ACHN (cell line): ENCODE results near the gene ALDH9A1.
"Not testable (repeated sequence)": the region's sequence is repeated elsewhere in the genome, so short reads cannot be mapped to it uniquely, and the experiment has no call there.

ENCODE experiments used
- DNase-seq: peaks from one replicate; pipeline ENCODE4 v3.0.0-alpha.2; 2015
- in situ Hi-C: cut with HindIII; loops from 2 replicates; pipeline ENCODE4 v1.10.0; 2017; ENCODE audit warnings: low sequenced_read_pairs, low pct_ligation_motif_present, low pct_unique_long_range_greater_than_20kb

The ALDH9A1 gene

DNA sequence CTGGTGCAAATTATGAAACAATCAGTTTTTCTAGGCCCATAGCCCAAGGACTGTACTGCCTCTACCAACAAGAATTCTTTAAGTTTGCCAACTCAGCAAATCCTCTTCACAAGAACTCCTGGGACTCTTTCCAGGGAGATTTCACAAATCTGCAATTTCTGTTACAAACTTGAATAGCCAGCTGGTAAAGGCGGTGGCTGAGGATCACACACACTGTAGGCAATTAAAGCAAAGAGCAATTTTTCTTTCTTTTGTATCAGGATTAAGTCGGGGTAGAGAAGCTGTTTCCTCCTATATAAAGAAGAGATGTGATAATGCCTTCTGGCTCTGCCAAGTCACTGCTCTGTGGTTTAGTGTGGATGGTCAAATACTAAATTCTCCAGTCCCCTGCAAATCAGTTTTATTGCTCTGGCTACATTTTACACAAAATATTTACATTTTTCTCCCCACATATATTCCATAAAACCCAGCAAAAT lies 1.7 kb downstream of the ALDH9A1 start:
- DNase-seq = peak; percentile 27
- in situ Hi-C loops = no loop called here

DNA sequence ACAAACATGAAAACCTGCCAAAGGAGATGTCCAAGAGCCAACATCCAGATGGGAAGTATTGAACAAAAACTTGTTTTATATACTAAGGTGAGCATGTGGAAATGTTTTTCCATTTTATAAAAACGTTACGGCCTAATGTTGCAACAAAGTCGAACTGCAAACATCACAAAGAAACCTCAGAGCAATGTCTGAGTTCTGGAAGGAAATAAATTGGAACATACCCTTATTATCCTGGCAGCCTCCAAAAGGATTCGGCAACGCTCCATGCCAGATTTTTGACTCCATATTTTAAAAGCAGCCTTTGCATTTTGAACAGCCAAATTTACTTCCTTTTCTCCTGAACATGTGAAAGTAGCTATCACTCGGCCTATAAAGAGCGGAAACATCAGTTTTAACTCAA lies 3.3 kb downstream of the ALDH9A1 start:
- DNase-seq = no peak
- in situ Hi-C loops = no loop called here

DNA sequence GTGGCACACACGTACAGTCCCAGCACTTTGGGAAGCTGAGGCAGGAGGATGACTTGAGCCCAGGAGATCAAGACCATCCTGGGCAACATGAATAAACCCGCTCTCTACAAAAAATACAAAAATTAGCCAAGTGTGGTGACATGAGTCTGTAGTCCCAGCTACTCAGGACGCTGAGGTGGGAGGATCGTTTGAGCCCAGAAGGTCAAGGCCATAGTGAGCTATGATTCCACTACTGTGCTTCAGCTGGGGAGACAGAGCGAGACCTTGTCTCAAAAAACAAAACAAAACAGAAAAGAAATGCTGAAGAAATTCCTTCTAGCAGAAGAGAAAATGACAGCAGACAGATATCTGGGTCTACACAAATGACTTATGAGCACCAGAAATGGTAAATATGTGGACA lies 10.3 kb downstream of the ALDH9A1 start:
- in situ Hi-C loops = no loop called here

DNA sequence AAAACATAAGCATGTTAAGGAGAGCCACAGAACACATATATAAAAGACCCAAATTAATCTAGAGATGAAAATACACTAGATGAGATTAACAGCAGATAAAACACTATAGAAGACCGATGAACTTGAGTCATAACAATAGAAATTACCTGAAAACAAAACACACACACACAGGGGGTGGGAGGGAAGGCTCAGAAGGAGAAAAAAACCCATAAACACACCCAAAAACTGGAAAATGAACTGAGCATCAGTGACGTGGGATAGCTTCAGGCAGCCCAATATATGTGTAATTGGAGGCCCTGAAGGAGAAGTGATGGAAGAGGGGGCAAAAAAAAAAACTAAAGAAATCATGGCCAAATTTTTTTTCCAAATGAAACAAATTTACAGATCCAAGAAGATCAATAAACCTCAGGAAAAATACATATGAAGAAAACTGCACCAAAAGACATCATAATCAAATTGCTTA lies 11.4 kb downstream of the ALDH9A1 start:
- DNase-seq = no peak
- in situ Hi-C loops = no loop called here

More for the DNA sequence above, 10.3 kb downstream of the ALDH9A1 start:
- DNase-seq = no peak

DNA sequence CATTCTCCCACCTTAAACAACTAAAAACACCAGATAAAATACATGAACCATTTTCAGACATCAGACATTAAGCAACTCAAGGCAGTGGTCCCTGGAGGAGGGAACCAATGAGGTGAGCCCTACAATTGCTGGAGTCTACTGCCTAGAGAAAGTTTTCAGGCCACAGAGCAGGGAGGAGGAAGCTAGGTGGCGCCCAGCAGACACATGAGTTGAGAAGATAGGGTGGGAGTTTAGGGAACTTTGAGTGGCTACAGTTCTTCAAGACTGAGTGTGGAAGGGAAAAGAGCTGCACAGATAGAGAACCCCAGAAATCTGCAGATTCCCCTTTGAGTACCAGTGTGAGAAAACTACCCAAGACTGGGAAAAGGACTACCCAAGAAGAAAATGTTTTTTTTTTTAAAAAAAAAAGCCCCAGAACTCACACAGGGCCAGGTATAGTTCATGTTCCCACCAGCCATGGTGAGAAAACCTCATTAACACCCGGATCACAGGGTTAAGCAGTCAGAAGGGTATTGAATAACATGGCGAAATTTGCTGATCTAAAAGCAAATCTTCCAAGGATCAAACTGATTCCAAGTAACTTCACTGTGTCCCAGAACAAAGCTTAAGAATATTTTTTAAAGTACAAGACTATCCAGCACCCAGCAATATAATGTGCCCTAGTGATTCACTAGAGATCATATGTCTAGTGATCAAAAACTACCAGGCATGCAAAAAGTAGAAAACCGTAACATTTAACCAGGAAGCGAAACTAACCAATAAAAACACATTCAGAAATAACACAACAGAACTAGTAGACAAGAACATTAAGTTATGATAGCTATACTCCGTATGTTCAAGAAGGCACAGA lies 12.0 kb downstream of the ALDH9A1 start:
- in situ Hi-C loops = no loop called here
- no peak for DNase-seq

DNA sequence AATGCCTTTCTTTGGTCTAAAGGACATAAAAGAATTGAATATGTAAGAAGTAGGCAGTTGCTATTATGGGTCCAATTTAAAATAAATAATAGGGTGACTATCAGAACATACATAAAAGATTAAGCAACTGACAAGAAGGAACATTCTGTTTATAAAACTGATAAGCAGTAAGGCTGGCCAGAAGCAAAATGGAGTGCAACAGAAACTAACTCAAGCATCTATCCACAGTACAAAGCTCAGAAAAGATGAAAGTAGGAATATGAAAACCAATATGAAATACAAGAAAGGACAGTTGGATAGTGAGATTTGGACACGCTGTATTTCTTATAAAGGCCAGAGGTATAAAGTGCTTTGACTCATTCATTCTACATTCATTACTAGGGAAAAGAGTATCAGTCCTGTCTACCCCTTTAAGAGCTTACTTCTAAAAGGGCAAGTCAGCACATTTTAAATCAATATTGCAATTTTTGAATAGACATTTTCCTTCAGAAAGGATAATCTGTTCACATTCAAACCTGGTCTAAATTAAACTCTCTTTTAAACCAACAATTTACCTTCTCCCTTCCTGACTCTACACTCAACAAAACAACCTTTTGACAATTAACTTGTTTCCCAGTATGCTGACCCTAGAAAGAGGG lies 14.4 kb downstream of the ALDH9A1 start:
- in situ Hi-C loops = no loop called here
- DNase-seq = no peak

DNA sequence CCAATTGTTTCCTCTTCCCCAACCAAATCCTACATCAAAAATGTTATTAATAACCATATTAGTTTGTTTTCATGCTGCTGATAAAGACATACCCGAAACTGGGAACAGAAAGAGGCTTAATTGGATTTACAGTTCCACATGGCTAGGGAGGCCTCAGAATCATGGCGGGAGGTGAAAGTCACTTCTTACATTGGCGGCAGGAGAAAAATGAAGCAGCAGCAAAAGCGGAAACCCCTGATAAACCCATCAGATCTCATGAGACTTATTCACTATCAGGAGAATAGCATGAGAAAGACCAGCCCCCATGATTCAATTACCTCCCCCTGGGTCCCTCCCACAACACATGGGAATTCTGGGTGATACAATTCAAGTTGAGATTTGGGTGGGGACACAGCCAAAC lies 17.6 kb downstream of the ALDH9A1 start:
- in situ Hi-C loops, DNase-seq: not testable (repeated sequence)

DNA sequence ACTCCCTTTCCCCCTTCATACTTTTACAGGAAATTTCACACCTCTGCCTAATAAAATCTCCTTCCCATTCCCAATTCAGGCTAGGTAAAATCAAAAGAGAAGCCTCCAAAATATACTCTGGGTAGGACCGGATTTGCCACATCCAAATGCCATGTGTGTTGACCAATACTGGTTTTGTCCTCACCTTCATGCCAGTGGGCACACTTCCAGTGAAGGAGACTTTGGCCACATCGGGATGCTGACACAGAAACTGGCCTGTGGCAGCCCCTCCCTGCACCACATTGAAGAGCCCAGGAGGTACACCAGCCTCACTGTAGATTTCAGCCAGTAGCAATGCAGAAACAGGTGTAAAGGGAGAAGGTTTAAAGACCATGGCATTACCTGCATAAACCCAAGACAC lies 18.1 kb downstream of the ALDH9A1 start:
- in situ Hi-C loops = no loop called here
- no peak for DNase-seq

DNA sequence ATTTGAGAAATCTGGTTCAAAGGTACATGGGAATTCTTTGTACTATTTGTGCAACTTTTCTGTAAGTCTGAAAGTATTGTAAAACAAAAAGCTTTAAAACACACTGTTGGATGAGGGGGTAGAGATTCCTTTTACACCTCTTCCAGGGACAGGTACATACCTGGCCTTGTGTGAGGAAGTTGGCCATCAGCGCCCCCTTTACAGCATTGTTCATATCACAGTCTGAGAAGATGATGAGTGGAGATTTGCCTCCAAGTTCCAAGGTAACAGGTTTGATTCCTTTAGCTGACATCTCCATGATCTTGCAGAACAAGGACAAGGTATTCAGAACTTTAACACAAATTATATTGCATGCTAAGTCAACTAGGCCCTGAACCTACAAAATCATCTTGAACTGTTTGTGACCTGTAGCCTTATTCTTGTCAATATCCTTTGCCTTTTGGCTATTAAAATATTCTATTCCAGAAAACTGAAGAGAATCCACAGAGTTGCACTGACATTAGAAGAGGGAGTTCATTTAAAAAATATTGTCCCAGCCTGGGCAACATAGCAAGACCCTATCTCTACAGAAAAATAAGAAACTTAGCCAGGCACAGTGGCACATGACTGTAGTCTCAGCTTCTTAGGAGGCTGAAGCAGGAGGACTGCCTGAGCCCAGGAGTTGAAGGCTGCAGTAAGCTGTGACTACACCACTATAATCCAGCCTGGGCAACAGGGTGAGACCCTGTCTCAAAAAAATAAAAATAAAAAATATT lies 18.9 kb downstream of the ALDH9A1 start:
- in situ Hi-C loops = no loop called here
- no peak for DNase-seq

DNA sequence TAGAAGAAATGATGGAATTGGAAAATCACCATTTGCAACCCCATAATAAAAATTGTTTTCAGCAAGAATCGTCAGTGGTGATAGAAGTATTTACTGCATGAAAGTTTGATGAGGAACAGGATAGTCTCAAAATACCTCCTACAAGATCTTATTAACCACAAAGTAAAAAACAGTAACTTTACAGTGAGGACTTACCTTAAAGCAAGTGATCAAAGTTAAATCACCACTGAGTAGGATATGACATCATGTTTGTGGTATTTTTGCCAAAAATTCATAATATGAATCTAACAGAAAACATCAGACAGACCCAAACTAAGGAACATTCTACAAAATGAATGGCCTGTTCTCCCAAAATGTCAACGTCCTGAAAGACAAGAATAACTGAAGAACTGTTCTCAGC lies 19.9 kb downstream of the ALDH9A1 start:
- in situ Hi-C loops = no loop called here
- DNase-seq = no peak

DNA sequence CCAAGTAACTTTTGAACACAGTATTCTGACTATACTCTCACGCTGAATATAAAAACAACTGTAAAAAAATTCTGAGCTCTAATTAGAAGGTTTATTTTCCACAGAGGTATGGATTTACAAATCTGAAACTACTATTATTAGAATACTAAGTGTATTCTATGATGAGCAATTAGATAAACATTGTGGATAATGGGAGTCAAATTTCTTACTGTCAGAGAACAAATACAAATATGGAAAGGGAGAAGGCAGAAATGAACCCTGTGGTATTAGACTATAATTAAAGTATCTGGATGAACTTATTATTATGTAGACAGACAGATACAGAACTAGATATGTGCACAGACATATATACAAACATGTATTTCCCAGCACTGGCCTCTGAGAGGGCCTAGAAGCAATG lies 22.6 kb downstream of the ALDH9A1 start:
- no peak for DNase-seq
- in situ Hi-C loops = no loop called here

DNA sequence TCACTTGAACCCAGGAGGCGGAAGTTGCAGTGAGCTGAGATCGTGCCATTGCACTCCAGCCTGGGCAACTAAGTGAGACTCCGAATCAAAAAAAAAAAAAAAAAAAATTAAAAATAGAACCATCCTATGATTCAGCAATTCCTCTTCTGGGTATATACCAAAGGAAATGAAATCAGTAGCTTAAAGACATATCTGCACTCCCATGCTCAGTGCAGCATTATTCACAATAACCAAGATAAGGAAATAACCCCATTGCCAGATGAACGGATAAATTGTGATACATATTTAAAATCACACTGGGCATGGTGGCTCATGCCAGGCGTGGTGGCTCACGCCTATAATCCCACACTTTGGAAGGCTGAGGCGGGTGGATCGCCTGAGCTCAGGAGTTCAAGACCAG lies 23.8 kb downstream of the ALDH9A1 start:
- in situ Hi-C loops = no loop called here

DNA sequence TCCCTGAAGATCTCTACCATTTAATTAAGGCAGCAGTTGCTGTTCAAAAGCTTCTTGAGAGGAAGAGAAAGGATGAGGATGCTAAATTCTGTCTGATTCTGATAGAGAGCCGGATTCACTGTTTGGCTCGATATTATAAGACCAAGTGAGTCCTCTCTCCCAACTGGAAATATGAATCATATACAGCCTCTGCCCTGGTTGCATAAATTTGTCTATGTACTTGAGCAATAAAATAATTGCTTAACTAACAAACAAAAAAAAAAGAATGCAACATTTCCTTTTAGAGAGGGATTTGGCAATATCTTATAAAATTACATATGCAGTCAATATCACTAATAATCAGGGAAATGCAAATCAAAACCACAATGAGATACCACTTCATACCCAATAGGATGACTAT lies 26.8 kb downstream of the ALDH9A1 start:
- in situ Hi-C loops = no loop called here
- no peak for DNase-seq

More for the DNA sequence above, 23.8 kb downstream of the ALDH9A1 start:
- DNase-seq = no peak

DNA sequence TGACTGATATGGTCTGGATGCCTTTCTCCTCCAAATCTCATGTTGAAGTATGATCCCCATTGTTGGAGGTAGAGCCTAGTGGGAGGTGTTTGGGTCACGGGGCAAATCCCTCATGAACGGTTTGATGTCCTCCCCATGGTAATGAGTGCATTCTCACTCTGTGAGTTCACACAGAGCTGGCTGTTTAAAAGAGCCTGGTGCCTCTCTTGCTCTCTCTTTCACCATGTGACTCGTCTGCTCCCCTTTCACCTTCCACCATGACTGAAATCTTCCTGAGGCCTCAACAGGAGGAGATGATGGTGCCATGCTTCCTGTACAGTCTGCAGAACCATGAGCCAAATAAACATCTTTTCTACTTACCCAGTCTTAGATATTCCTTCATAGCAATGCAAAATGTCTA lies 30.2 kb downstream of the ALDH9A1 start:
- no peak for DNase-seq
- in situ Hi-C loops = no loop called here

DNA sequence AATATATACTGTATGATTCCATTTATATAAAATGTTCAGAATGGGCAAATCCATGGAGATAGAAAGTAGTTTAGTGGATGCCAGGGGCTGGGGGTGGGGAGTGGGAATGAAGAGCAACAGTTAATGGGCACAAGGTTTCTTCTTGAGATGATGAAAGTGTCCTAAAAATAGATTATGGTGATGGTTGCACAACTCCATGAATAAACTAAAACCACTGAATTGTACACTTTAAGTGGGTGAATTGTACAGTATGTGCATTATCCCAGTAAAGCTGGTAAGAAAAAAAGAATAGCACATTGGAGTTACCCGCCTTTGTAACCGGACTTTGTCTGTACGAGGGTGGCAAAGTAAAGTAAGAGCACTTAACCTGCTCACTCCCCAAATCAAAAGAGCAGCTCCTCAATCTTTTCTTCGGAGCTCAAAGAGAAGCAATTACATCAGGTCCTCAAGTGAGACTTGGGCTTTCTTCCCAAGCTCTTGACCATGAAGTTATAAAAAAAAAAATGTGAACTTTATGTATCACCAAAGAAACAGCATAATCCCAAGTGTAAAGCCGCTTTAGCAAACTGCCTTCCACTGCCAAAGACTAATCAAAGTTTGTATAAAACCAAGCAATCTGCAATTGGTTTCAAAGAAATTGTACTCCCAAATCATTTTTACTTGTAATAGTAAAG lies 32.1 kb downstream of the ALDH9A1 start:
- in situ Hi-C loops = no loop called here
- no peak for DNase-seq

DNA sequence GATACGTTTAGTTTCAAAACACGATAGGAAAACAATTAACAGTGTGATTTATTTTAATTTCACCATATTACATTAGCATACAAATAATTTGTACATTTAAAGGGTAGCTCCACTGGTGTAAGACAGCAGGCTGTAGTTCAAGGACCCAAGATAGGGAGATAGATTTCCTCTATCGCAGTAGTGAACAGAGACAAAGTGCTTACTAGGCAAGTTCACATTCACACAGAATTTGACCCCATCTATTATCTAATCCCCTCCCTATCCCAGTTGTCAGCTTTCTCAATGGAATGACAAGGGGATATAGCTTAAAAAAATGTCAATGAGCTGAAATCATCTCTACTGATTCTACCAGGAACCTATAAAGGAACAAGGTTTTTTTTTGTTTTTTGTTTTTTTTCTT lies 36.2 kb downstream of the ALDH9A1 start:
- no peak for DNase-seq
- in situ Hi-C loops = no loop called here

DNA sequence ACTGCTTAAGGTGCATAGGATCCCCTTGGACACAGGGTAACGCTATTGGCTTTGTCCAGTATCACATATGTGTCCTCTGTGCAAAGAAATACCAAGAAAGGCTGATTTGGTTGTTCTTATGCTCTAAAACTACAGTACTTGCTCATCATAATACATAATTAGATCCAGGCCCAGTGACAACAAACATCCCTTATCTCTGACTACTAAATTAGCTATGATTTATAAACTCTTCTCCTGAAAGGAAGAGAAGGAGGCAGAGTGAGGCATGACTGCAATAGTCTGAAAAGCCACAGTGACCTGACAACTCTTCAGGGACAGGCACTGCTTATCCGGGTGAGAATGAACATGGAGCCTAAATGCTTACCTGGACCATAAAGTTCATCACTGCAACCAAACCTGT lies 36.7 kb downstream of the ALDH9A1 start:
- in situ Hi-C loops = no loop called here
- DNase-seq = no peak

DNA sequence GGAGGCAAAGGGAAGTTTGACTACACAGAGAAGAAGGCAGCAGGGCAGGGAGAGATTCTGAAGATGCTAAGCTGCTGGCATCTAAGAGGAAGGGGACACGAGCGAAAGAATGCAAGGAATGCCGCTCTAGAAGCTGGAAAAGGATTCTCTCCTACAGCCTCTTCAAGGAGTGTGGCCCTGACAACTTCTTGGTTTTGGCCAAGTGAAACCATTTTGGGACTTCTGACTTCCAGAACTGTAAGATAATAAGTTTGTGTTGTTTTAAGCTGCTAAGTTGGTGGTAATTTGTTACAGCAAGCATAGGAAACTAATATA lies 38.8 kb downstream of the ALDH9A1 start:
- in situ Hi-C loops = no loop called here
- DNase-seq = peak; percentile 9
